Fibroblast of pulmonary artery (primary cell): ENCODE data around the gene GRIN1.

Experiments
- DNase-seq: peaks from one replicate; pipeline ENCODE4 v3.0.0-alpha.2; 2010; ENCODE audit warnings: low read depth
- H3K4me3 ChIP-seq: replicated peaks from 2 replicates; pipeline ENCODE4 v1.5.1; 2011; ENCODE audit warnings: low read depth, mild to moderate bottlenecking, control low read depth, low read length, moderate library complexity
- CTCF ChIP-seq: IDR thresholded peaks from 2 replicates; pipeline ENCODE4 v1.5.1; 2011; ENCODE audit warnings: mild to moderate bottlenecking, control low read depth, low read length, inconsistent platforms; ENCODE audit errors: missing control alignments

GRIN1 gene

GRCh38 chr9:137148242-137148641 lies 9.3 kb downstream of the GRIN1 start:
- no peak for TF ChIP-seq CTCF
- H3K4me3 ChIP-seq: no peak overlapping the region
- DNase-seq: no peak

GRCh38 chr9:137148661-137149060 lies 9.7 kb downstream of the GRIN1 start:
- TF ChIP-seq CTCF: no peak
- DNase-seq: no peak
- H3K4me3 ChIP-seq: no peak overlapping the region

- no peak for TF ChIP-seq CTCF
- H3K4me3 ChIP-seq: no peak overlapping the region
- no peak for DNase-seq
These were observed 10.4 kb downstream of the GRIN1 start for GRCh38 chr9:137149363-137149762.

- TF ChIP-seq CTCF: no peak
- DNase-seq: no peak
- no peak overlapping the region for H3K4me3 ChIP-seq
These were observed 11.1 kb downstream of the GRIN1 start for GRCh38 chr9:137149942-137150616.

- peak; percentile 29 for DNase-seq
- H3K4me3 ChIP-seq: no peak overlapping the region
- no peak for TF ChIP-seq CTCF
These were observed 11.9 kb downstream of the GRIN1 start for GRCh38 chr9:137150617-137151457.

- no peak for TF ChIP-seq CTCF
- DNase-seq: no peak
- H3K4me3 ChIP-seq: no peak overlapping the region
These were observed 14.0 kb downstream of the GRIN1 start for GRCh38 chr9:137152844-137153405.
